ENCODE data around the gene ID2. TPM values are rescaled to one million over a fixed set of nuclear protein-coding genes. Genes with fewer than 3 reads are reported as not detected.
"Not testable (repeated sequence)": the region's sequence is repeated elsewhere in the genome, so short reads cannot be mapped to it uniquely, and the experiment has no call there.

ID2 gene
- total RNA-seq, 1 donor from 2014 or later: 9.4 TPM

- H3K27ac Mint-ChIP-seq (ENCODE audit: unreplicated experiment): no peak overlapping the region
- DNase-seq (ENCODE audit: low spot score): no peak
- no peaks in the 10 kb centered on the region for H3K27me3 Mint-ChIP-seq (ENCODE audit: unreplicated experiment)
- H3K9me3 Mint-ChIP-seq (ENCODE audit: unreplicated experiment): no peaks in the 10 kb centered on the region
- H3K36me3 Mint-ChIP-seq (ENCODE audit: low read depth, unreplicated experiment): peaks cover 17% of the 10 kb centered on the region
- no peak for TF ChIP-seq CTCF (IDR thresholded peaks at IDR 0.05; ENCODE audit: unreplicated experiment)
- no peak overlapping the region for H3K4me3 Mint-ChIP-seq (ENCODE audit: unreplicated experiment)
- no peaks in the 10 kb centered on the region for H3K4me1 Mint-ChIP-seq (ENCODE audit: unreplicated experiment)
Measured at GRCh38 chr2:8728305-8729015, 46.6 kb downstream of the ID2 start.

- H3K9me3 Mint-ChIP-seq (ENCODE audit: unreplicated experiment): not testable (repeated sequence)
Measured at GRCh38 chr2:8729101-8729500, 47.2 kb downstream of the ID2 start.

GRCh38 chr2:8729939-8730338, 48.1 kb downstream of the ID2 start:
- Mint-ChIP-seq H3K27me3 (ENCODE audit: unreplicated experiment) (no peaks in the 10 kb centered on the region), H3K9me3 (ENCODE audit: unreplicated experiment) (no peaks in the 10 kb centered on the region), H3K4me3 (ENCODE audit: unreplicated experiment) (no peak overlapping the region), H3K4me1 (ENCODE audit: unreplicated experiment) (no peaks in the 10 kb centered on the region), H3K27ac (ENCODE audit: unreplicated experiment) (no peak overlapping the region), H3K36me3 (ENCODE audit: low read depth, unreplicated experiment) (peaks cover 20% of the 10 kb centered on the region)
- no peak for DNase-seq (ENCODE audit: low spot score)
- TF ChIP-seq CTCF (IDR thresholded peaks at IDR 0.05; ENCODE audit: unreplicated experiment): no peak

More at GRCh38 chr2:8729101-8729500, 47.2 kb downstream of the ID2 start:
- H3K36me3 Mint-ChIP-seq (ENCODE audit: low read depth, unreplicated experiment): peaks cover 20% of the 10 kb centered on the region
- H3K27ac Mint-ChIP-seq (ENCODE audit: unreplicated experiment); H3K4me1 Mint-ChIP-seq (ENCODE audit: unreplicated experiment); H3K4me3 Mint-ChIP-seq (ENCODE audit: unreplicated experiment); H3K27me3 Mint-ChIP-seq (ENCODE audit: unreplicated experiment); DNase-seq (ENCODE audit: low spot score): not testable (repeated sequence)

GRCh38 chr2:8732601-8733000, 50.7 kb downstream of the ID2 start:
- H3K27ac Mint-ChIP-seq (ENCODE audit: unreplicated experiment): no peak overlapping the region

More at GRCh38 chr2:8732601-8733000, 50.7 kb downstream of the ID2 start:
- Mint-ChIP-seq H3K9me3 (ENCODE audit: unreplicated experiment) (no peaks in the 10 kb centered on the region), H3K27me3 (ENCODE audit: unreplicated experiment) (no peaks in the 10 kb centered on the region), H3K4me3 (ENCODE audit: unreplicated experiment) (no peak overlapping the region), H3K4me1 (ENCODE audit: unreplicated experiment) (no peaks in the 10 kb centered on the region), H3K36me3 (ENCODE audit: low read depth, unreplicated experiment) (peaks cover 20% of the 10 kb centered on the region)
- no peak for TF ChIP-seq CTCF (IDR thresholded peaks at IDR 0.05; ENCODE audit: unreplicated experiment)
- DNase-seq (ENCODE audit: low spot score): no peak

Other genes starting within 250 kb of the ID2 start
- 59.9 TPM for gene KIDINS220, start 155.6 kb downstream of the ID2 start, total RNA-seq (ENCODE audit: unreplicated experiment)

Data from endothelial cell (in vitro differentiated cells).